HUES64 (cell line): ENCODE results near the gene RASSF1.
"Not testable (repeated sequence)": the region's sequence is repeated elsewhere in the genome, so short reads cannot be mapped to it uniquely, and the experiment has no call there.

Source experiments
- H3K27ac ChIP-seq: 2 replicates; pipeline ENCODE4 v1.7.0; 2013; ENCODE audit warnings: low read depth, low read length, inconsistent platforms
- H3K27me3 ChIP-seq: 2 replicates; pipeline ENCODE4 v1.6.1; 2013; ENCODE audit warnings: mild to moderate bottlenecking, low read length; ENCODE audit not compliant: insufficient read depth
- H3K36me3 ChIP-seq: 2 replicates; pipeline ENCODE4 v1.6.1; 2013; ENCODE audit warnings: mild to moderate bottlenecking, low read length; ENCODE audit not compliant: insufficient read depth
- H3K4me1 ChIP-seq: 2 replicates; pipeline ENCODE4 v1.6.1; 2013; ENCODE audit warnings: mild to moderate bottlenecking, low read length, moderate library complexity; ENCODE audit not compliant: insufficient read depth
- H3K4me3 ChIP-seq: 2 replicates; pipeline ENCODE4 v1.5.1; 2013; ENCODE audit warnings: mild to moderate bottlenecking, low read length, moderate library complexity
- H3K9ac ChIP-seq: 2 replicates; pipeline ENCODE4 v1.6.1; 2013; ENCODE audit warnings: mild to moderate bottlenecking, low read depth, low read length
- H3K9me3 ChIP-seq: 2 replicates; pipeline ENCODE4 v1.6.1; 2013; ENCODE audit warnings: low read depth, low read length; ENCODE audit not compliant: insufficient read depth
- WGBS: fragments of 150-250, 120-280 bp; methylation state at CpG from one replicate; pipeline ENCODE4 v1.1.7; 2013; ENCODE audit warnings: missing lambda C conversion rate; 5-methylcytosine and 5-hydroxymethylcytosine counted together

RASSF1 gene

DNA sequence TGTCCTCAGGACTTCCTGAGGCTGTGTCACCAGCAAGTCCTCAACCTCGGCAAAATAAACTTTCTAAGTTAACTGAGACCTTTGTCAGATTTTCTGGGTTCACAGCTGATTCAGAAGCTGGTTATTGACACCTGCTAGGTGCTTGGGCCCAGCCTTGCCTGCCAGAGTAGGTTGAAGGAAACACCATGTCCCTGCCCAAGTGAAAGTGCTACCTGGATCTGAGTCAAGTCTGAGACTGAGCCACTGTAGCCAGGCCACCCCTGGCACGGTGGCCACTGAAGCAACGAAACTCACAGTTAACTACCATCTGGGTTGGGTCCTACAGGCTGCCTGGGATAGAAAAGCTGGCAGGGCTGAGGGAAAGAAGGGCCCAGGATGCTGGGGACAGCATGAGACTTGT lies 26.3 kb downstream of the RASSF1 start:
- peaks cover 7% of the 10 kb centered on the region for H3K9me3 ChIP-seq
- peaks cover 33% of the 10 kb centered on the region for H3K36me3 ChIP-seq
- no peak overlapping the region for H3K9ac ChIP-seq
- H3K27ac ChIP-seq: no peak overlapping the region
- 0 out of 2 replicates have a peak, but pooled peaks cover 5% of the 10 kb centered on the region for H3K4me1 ChIP-seq
- no peak overlapping the region for H3K4me3 ChIP-seq
- no peaks in the 10 kb centered on the region for H3K27me3 ChIP-seq
- 93% methylated on average over 3 of the region's 3 CpGs for WGBS

DNA sequence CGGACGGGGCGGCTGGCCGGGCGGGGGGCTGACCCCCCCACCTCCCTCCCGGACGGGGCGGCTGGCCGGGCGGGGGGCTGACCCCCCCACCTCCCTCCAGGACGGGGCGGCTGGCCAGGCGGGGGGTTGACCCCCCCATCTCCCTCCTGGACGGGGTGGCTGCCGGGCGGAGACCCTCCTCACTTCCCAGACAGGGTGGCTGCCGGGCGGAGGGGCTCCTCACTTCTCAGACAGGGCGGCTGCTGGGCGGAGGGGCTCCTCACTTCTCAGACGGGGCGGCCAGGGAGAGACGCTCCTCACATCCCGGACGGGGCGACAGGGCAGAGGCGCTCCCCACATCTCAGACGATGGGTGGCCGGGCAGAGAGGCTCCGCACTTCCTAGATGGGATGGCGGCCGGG lies 28.6 kb downstream of the RASSF1 start:
- not testable (repeated sequence) for H3K4me1 ChIP-seq

DNA sequence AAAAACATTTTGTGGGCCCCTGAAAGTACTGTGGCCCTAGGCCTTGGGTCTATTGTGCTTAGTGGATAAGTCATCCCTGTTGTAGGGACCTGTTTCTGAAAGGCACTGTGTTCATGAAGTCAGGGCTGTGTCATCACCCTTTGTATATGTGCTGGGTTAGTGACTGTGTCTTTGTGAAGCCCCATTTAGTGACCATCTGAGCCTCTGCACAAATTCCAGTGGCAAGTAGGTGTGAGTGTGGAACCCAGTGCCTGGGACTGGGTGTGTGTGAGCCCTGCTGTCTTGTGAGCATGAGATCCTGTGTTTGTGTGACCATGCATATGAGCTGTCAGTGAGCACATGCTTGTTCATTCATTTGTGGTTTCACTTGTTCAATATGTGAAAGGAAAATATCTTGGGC lies 36.0 kb downstream of the RASSF1 start:
- H3K9me3 ChIP-seq: peaks cover 22% of the 10 kb centered on the region
- peaks cover 12% of the 10 kb centered on the region; the same call in 1 of the 2 replicates for H3K4me1 ChIP-seq
- no peak overlapping the region for H3K27ac ChIP-seq
- no peak overlapping the region for H3K9ac ChIP-seq
- H3K27me3 ChIP-seq: no peaks in the 10 kb centered on the region
- peaks cover 3% of the 10 kb centered on the region; the same call in 1 of the 2 replicates for H3K36me3 ChIP-seq
- H3K4me3 ChIP-seq: no peak overlapping the region

More for the DNA sequence above, 28.6 kb downstream of the RASSF1 start:
- H3K27me3 ChIP-seq, H3K9ac ChIP-seq, H3K27ac ChIP-seq, H3K4me3 ChIP-seq: not testable (repeated sequence)
- WGBS: 96% methylated on average over 18 of the region's 32 CpGs
- Histone ChIP-seq H3K36me3 (peaks cover 13% of the 10 kb centered on the region), H3K9me3 (peaks cover 22% of the 10 kb centered on the region)

DNA sequence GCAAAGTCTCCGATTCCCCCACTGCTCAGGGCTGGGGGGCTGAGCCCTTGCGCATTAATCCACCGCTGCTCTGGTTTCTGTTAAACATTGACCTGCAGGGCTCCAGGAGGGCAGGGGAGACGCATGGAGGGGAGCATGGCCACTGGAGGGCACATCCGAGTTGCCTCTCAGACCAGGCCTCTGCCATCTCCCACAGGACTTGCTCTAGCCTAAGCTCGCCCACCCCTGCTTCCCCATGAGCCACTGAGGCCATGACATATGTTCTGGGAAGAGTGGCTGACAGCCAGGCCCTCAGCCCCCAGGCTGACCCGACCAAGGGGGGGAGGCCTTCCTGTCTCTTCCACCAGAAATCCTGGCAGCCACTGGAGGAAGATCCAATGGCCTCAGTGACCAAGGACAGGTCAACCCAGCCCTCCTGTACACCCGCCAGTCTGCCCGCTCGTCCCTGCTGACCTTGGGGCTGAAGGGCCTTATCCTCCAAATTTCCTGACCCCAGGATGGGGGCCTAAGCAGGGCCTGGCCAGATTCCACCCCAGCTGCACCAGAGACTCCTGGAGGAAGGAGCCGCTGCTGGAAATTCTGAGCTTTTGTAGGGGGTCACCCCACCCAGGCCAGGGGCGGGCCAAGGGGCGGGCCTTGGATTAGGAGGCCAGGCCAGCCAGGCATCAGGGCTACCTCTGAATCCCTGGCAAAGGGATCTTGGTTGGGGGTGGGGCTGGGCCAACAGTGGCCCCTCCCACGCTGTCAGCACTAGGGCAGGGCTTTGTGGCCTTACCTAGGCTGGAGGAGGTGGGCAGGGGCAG lies 37.4 kb downstream of the RASSF1 start, which contains the start of gene HYAL1:
Gene HYAL1, minus strand, starts transcription at position 562 of the 803 bp plus-strand sequence. CDS start 618 bp downstream, outside the sequence.
- Histone ChIP-seq H3K9ac (no peak within 1 kb of the TSS), H3K9me3 (peaks cover 11% of the 10 kb centered on the region; the same call in 1 of the 2 replicates), H3K36me3 (no peaks in the 10 kb centered on the region), H3K4me1 (peaks cover 12% of the 10 kb centered on the region; the same call in 1 of the 2 replicates), H3K27ac (peak within 1 kb of the TSS; percentile 73; the same call in 1 of the 2 replicates), H3K27me3 (no peaks in the 10 kb centered on the region), H3K4me3 (peak within 1 kb of the TSS; percentile 19)
- 67% methylated on average over 14 of the region's 14 CpGs for WGBS

DNA sequence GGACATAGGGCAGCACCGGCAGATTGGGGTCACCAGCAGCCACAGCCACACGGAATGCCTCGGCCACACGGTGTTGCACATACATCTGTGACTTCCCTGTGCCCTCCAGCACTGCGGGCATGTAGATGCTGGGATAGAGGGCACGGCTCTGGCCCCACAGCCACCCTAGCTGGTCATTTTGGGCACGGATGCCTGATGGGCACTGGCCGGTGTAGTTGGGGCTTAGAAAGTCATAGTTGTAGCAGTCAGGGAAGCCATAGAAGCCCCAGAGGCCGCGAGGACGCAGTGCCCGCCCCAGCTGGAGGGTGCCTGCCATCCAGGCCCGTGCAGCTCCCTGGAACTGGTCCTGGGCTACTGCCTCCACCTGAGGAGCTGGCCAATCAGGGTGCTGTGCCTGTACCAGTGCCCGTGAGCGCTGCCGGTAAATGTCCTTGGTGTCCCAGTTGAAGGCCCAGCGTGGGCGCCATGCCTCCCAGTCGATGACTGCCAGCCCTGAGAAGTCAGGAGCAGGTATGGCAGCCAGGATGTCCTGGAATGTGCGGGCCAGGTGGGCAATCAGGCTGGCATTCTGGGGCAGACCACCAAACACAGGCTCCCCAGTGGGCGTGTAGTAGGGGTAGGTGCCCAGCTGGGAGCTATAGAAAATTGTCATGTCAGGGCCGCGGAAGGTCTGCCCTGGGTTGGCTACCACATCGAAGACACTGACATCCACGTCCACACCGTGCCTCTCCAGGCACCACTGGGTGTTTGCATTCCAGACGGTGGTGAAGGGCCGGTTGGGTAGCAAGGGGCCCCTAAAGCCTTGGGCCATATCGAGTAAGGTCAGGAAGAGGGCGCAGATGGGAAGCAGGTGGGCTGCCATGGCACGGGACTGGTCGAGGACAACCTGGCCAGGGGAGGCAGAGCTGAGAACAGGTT lies 38.3 kb downstream of the RASSF1 start:
- no peak overlapping the region; the same call in 1 of the 2 replicates for H3K27ac ChIP-seq

DNA sequence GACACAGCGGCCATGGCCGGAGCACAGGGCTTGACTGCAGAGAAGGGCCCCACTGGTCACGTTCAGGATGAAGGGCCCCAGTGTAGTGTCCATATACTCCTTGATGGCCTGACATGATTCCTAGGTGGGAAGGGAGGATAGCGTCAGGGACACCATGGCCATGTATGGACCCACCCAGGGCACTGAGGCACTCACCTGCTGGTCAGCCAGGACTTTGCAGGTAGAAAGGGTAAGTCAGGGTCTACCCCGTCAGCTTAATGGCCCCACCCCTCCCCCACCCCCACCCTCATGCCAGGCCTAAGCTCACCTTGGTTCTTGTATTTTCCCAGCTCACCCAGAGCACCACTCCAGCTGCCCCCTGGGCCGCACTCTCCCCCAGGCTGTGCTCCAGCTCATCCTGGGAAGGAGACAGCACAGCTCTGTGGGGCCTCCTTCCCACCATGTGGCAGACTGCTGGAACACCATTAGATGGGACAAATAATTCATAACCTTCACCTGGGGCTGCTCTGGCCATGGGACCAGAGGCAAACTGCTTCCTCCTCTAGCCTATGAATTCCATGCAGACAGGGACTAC lies 39.9 kb downstream of the RASSF1 start:
- Histone ChIP-seq H3K4me3 (no peak overlapping the region), H3K4me1 (peaks cover 12% of the 10 kb centered on the region; the same call in 1 of the 2 replicates), H3K27me3 (no peaks in the 10 kb centered on the region), H3K9ac (no peak overlapping the region), H3K36me3 (no peaks in the 10 kb centered on the region), H3K9me3 (no peaks in the 10 kb centered on the region), H3K27ac (no peak overlapping the region)
- WGBS: 86% methylated on average over 6 of the region's 6 CpGs

More for the DNA sequence above, 38.3 kb downstream of the RASSF1 start:
- H3K9ac ChIP-seq: no peak overlapping the region
- H3K36me3 ChIP-seq: no peaks in the 10 kb centered on the region
- H3K9me3 ChIP-seq: 0 out of 2 replicates have a peak, but pooled peaks cover 6% of the 10 kb centered on the region
- no peaks in the 10 kb centered on the region for H3K27me3 ChIP-seq
- H3K4me1 ChIP-seq: peaks cover 12% of the 10 kb centered on the region; the same call in 1 of the 2 replicates
- H3K4me3 ChIP-seq: no peak overlapping the region
- 94% methylated on average over 32 of the region's 32 CpGs for WGBS

DNA sequence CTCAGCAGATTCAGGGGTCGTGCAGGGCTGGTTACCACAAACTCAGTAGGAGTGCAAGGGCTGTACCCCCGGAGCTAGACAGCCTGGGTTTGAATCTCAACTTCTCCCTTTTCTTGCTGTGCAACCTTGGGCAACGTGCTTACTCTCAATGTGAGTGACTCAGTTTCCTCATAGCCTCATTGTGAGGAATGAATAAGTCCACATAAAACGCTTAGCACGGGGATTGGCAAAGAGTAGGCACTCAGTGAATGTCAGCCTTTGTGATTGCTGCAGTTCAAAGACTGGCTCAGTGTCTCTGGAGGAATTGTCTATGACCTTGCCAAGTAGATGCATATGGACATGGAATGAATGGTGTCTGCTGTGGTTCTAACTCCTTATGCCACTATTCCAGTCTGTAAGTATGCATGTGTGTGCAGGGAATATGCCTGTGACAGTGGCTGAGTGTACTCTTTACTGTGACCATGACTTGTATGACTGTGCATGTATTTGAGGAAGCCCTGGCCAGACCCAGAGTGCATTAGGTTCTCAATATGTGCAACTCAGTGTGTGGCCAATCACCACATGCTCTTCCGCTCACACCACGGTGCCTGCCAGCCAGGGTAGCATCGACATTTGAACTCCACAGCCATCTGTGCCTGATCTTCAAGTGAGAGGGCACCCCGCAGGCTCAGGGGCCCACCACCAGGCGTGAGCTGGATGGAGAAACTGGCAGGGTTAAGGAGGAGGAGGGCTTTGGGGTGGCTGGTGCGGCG lies 40.5 kb downstream of the RASSF1 start:
- H3K4me1 ChIP-seq: peaks cover 12% of the 10 kb centered on the region; the same call in 1 of the 2 replicates
- peak overlapping the region; percentile 50 for H3K4me3 ChIP-seq
- H3K27ac ChIP-seq: peak overlapping the region; percentile 15; the same call in 1 of the 2 replicates
- 75% methylated on average over 12 of the region's 12 CpGs for WGBS
- H3K9me3 ChIP-seq: no peaks in the 10 kb centered on the region
- no peaks in the 10 kb centered on the region for H3K27me3 ChIP-seq
- peak overlapping the region; percentile 34; the same call in 1 of the 2 replicates for H3K9ac ChIP-seq
- no peaks in the 10 kb centered on the region for H3K36me3 ChIP-seq

DNA sequence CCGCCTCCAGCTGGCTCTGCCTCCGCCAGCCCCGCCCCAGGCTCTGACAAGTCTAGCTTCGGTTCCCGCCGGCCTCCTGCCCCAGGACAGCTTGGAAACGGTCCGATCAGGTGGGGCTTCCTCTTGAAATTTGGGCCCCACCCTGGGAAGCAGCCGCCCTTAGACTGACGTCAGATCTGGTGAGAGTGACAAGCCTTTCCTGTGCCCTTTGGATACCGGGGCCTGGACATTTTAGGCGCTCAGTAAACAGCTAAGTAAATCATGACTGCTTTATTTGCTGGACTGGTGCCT lies 41.1 kb downstream of the RASSF1 start:
- Histone ChIP-seq H3K9me3 (no peaks in the 10 kb centered on the region), H3K36me3 (no peaks in the 10 kb centered on the region), H3K9ac (peak overlapping the region; percentile 34; the same call in 1 of the 2 replicates), H3K27ac (peak overlapping the region; percentile 15; the same call in 1 of the 2 replicates), H3K4me3 (peak overlapping the region; percentile 50), H3K4me1 (peaks cover 12% of the 10 kb centered on the region; the same call in 1 of the 2 replicates), H3K27me3 (no peaks in the 10 kb centered on the region)
- 5% methylated on average over 12 of the region's 12 CpGs for WGBS

DNA sequence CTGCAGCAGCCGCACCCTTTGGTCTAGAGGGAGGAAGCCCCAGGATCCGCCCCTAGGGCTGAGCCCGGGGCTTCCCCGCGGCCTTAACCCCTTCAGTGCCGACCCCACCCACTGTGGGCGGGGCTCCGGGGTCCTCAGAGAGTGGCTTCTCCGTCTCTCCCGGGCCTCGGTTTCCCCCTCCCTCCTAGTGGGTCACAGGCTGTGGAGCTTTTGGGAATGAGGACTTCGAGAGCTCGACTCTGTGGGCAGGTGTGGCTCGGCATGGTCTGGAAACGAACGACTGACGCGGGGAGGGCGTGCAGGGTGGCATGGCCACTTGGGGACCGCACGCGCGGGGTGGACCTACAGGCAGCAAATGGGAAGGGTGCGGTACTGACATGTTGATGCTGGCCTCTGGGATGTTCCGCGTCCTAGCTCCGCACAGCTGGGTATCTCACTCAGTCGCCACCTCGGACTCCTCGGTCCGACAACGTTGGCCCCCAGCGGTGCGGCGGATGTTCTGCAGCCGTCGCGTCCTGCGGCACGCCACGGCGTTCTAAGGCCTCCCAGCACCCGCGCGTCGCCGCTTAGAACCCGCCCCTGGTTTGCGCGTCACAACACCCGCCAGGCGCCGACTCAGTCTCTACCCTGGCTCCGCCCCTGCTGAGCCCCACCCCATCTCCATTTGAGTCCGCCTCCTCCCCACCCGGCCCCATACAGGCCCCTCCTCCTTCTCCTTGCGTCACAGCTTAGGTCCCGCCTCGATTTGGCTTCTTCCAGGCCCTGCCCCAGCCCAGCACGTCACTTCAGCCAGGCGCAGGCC lies 41.6 kb downstream of the RASSF1 start, which contains the start of the genes HYAL3 and NAA80:
Gene HYAL3, minus strand, starts transcription at position 570 of the 802 bp plus-strand sequence. CDS start 3,803 bp downstream, outside the sequence.
Gene NAA80, minus strand, starts transcription at position 570 of the 802 bp plus-strand sequence. CDS start 1,942 bp downstream, outside the sequence.
- H3K9me3 ChIP-seq: no peaks in the 10 kb centered on the region
- H3K4me1 ChIP-seq: peaks cover 12% of the 10 kb centered on the region; the same call in 1 of the 2 replicates
- H3K27me3 ChIP-seq: no peaks in the 10 kb centered on the region
- H3K27ac ChIP-seq: peak within 1 kb of the TSS; percentile 63; the same call in 1 of the 2 replicates
- peak within 1 kb of the TSS; percentile 73 for H3K9ac ChIP-seq
- under 1% methylated on average over 61 of the region's 61 CpGs for WGBS
- peak within 1 kb of the TSS; percentile 91 for H3K4me3 ChIP-seq
- H3K36me3 ChIP-seq: no peaks in the 10 kb centered on the region
